Measurements from ENCODE around the gene NUDT22. TPM values are rescaled to one million over a fixed set of nuclear protein-coding genes. Genes with fewer than 3 reads are reported as not detected.

NUDT22 gene
- total and polyA plus RNA-seq, 2 experiments from 2014 or later = 33.9 to 67.0 TPM

GRCh38 chr11:64243236-64243854 is 17.3 kb downstream of the NUDT22 start (continued):
- TF ChIP-seq, protein P1, sequence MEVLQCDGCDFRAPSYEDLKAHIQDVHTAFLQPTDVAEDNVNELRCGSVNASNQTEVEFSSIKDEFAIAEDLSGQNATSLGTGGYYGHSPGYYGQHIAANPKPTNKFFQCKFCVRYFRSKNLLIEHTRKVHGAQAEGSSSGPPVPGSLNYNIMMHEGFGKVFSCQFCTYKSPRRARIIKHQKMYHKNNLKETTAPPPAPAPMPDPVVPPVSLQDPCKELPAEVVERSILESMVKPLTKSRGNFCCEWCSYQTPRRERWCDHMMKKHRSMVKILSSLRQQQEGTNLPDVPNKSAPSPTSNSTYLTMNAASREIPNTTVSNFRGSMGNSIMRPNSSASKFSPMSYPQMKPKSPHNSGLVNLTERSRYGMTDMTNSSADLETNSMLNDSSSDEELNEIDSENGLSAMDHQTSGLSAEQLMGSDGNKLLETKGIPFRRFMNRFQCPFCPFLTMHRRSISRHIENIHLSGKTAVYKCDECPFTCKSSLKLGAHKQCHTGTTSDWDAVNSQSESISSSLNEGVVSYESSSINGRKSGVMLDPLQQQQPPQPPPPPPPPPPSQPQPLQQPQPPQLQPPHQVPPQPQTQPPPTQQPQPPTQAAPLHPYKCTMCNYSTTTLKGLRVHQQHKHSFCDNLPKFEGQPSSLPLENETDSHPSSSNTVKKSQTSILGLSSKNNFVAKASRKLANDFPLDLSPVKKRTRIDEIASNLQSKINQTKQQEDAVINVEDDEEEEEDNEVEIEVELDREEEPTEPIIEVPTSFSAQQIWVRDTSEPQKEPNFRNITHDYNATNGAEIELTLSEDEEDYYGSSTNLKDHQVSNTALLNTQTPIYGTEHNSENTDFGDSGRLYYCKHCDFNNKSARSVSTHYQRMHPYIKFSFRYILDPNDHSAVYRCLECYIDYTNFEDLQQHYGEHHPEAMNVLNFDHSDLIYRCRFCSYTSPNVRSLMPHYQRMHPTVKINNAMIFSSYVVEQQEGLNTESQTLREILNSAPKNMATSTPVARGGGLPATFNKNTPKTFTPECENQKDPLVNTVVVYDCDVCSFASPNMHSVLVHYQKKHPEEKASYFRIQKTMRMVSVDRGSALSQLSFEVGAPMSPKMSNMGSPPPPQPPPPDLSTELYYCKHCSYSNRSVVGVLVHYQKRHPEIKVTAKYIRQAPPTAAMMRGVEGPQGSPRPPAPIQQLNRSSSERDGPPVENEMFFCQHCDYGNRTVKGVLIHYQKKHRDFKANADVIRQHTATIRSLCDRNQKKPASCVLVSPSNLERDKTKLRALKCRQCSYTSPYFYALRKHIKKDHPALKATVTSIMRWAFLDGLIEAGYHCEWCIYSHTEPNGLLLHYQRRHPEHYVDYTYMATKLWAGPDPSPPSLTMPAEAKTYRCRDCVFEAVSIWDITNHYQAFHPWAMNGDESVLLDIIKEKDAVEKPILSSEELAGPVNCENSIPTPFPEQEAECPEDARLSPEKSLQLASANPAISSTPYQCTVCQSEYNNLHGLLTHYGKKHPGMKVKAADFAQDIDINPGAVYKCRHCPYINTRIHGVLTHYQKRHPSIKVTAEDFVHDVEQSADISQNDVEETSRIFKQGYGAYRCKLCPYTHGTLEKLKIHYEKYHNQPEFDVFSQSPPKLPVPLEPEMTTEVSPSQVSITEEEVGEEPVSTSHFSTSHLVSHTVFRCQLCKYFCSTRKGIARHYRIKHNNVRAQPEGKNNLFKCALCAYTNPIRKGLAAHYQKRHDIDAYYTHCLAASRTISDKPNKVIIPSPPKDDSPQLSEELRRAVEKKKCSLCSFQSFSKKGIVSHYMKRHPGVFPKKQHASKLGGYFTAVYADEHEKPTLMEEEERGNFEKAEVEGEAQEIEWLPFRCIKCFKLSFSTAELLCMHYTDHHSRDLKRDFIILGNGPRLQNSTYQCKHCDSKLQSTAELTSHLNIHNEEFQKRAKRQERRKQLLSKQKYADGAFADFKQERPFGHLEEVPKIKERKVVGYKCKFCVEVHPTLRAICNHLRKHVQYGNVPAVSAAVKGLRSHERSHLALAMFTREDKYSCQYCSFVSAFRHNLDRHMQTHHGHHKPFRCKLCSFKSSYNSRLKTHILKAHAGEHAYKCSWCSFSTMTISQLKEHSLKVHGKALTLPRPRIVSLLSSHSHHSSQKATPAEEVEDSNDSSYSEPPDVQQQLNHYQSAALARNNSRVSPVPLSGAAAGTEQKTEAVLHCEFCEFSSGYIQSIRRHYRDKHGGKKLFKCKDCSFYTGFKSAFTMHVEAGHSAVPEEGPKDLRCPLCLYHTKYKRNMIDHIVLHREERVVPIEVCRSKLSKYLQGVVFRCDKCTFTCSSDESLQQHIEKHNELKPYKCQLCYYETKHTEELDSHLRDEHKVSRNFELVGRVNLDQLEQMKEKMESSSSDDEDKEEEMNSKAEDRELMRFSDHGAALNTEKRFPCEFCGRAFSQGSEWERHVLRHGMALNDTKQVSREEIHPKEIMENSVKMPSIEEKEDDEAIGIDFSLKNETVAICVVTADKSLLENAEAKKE (CRISPR knock-in tag; IDR thresholded peaks at IDR 0.05) = no peak
- 0 out of 2 replicates have a peak, but pooled peaks have one; percentile 21 for TF ChIP-seq POLR2AphosphoS5 (IDR thresholded peaks at IDR 0.05; ENCODE audit: low read depth)

- DNase-seq (ENCODE audit: low spot score) = no peak
- no peak for ATAC-seq
- Histone ChIP-seq H3K9me2 (ENCODE audit: insufficient read depth) (no peaks in the 10 kb centered on the region), H4K20me1 (replicated peaks; ENCODE audit: insufficient read depth) (no peaks in the 10 kb centered on the region; the same call in 1 of the 2 replicates), H3K4me3 (no peak overlapping the region), H3K36me3 (ENCODE audit: insufficient read depth) (no peaks in the 10 kb centered on the region), H3K4me1 (ENCODE audit: insufficient read depth) (peaks cover 32% of the 10 kb centered on the region), H3K4me2 (no peak overlapping the region), H3F3A (replicated peaks; ENCODE audit: low read depth) (peaks cover 41% of the 10 kb centered on the region), H3K79me2 (replicated peaks; ENCODE audit: insufficient read depth) (peaks cover 26% of the 10 kb centered on the region), H3K27me3 (ENCODE audit: insufficient read depth) (no peaks in the 10 kb centered on the region), H3K27ac (ENCODE audit: low read depth) (no peak overlapping the region), H2AFZ (no peak overlapping the region)
- H3K4me3 Mint-ChIP-seq = peak overlapping the region; percentile 93
- no peaks in the 10 kb centered on the region for H3K9me3 Mint-ChIP-seq
- peaks cover 17% of the 10 kb centered on the region for H3K36me3 Mint-ChIP-seq (ENCODE audit: low read depth)
- peaks cover 39% of the 10 kb centered on the region for H3K27me3 Mint-ChIP-seq (ENCODE audit: insufficient read depth, low read depth, poor library complexity)
- H3K27ac Mint-ChIP-seq = no peak overlapping the region
- peaks cover 42% of the 10 kb centered on the region for H3K4me1 Mint-ChIP-seq
- TF ChIP-seq ZNF114 (CRISPR knock-in tag; IDR thresholded peaks at IDR 0.05) (no peak), STAT1 (IDR thresholded peaks at IDR 0.05; ENCODE audit: unreplicated experiment) (no peak), NANOG (IDR thresholded peaks at IDR 0.05; ENCODE audit: borderline replicate concordance) (no peak), EZH2 (IDR thresholded peaks at IDR 0.05; ENCODE audit: low read depth, unreplicated experiment) (no peak), EZH2phosphoT487 (IDR thresholded peaks at IDR 0.05; ENCODE audit: unreplicated experiment) (no peak), POLR2AphosphoS5 (IDR thresholded peaks at IDR 0.05; ENCODE audit: low read depth) (no peak), ZNF331 (CRISPR knock-in tag; IDR thresholded peaks at IDR 0.05; ENCODE audit: low read depth) (no peak), ETS1 (IDR thresholded peaks at IDR 0.05) (no peak), REST (IDR thresholded peaks at IDR 0.05; ENCODE audit: unreplicated experiment) (no peak), JUNB (IDR thresholded peaks at IDR 0.05; ENCODE audit: unreplicated experiment) (no peak), CREB1 (CRISPR knock-in tag; IDR thresholded peaks at IDR 0.05; ENCODE audit: low read depth) (no peak)
- TF ChIP-seq, protein P2, sequence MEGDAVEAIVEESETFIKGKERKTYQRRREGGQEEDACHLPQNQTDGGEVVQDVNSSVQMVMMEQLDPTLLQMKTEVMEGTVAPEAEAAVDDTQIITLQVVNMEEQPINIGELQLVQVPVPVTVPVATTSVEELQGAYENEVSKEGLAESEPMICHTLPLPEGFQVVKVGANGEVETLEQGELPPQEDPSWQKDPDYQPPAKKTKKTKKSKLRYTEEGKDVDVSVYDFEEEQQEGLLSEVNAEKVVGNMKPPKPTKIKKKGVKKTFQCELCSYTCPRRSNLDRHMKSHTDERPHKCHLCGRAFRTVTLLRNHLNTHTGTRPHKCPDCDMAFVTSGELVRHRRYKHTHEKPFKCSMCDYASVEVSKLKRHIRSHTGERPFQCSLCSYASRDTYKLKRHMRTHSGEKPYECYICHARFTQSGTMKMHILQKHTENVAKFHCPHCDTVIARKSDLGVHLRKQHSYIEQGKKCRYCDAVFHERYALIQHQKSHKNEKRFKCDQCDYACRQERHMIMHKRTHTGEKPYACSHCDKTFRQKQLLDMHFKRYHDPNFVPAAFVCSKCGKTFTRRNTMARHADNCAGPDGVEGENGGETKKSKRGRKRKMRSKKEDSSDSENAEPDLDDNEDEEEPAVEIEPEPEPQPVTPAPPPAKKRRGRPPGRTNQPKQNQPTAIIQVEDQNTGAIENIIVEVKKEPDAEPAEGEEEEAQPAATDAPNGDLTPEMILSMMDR (conservative IDR thresholded peaks at IDR 0.05; ENCODE audit: low read depth in 2 of 2) = no peak
Measured at GRCh38 chr11:64244107-64244506, 18.0 kb downstream of the NUDT22 start.

Data from GM23338 (cell line).